GM19463 (cell line): Measurements from ENCODE around the gene C9orf43.

Experiments
- ATAC-seq: cut with Tn5 transposase; IDR thresholded peaks from one replicate; pipeline ENCODE4 v1.9.1; 2021; ENCODE audit warnings: mild to moderate bottlenecking, moderate library complexity; ENCODE audit not compliant: unreplicated experiment

C9orf43 gene

GRCh38 chr9:113463418-113464285 lies 53.1 kb downstream of the C9orf43 start, which contains the start of gene RGS3:
Gene RGS3, plus strand, starts transcription at chr9:113463727. Its CDS starts 76 bp downstream, at chr9:113463803.
- no peak for ATAC-seq

- no peak for ATAC-seq
Observed at GRCh38 chr9:113464286-113464660, 53.7 kb downstream of the C9orf43 start.

- ATAC-seq, result no peak
Observed at GRCh38 chr9:113465599-113466140, 55.1 kb downstream of the C9orf43 start.

GRCh38 chr9:113467183-113467582 lies 56.6 kb downstream of the C9orf43 start:
- no peak for ATAC-seq

GRCh38 chr9:113468716-113469448 lies 58.3 kb downstream of the C9orf43 start:
- ATAC-seq, result no peak

- no peak for ATAC-seq
Observed at GRCh38 chr9:113471143-113471542, 60.6 kb downstream of the C9orf43 start.

GRCh38 chr9:113471566-113471965 lies 61.0 kb downstream of the C9orf43 start:
- no peak for ATAC-seq

GRCh38 chr9:113472199-113472598 lies 61.7 kb downstream of the C9orf43 start:
- no peak for ATAC-seq

- no peak for ATAC-seq
Observed at GRCh38 chr9:113474360-113475028, 63.9 kb downstream of the C9orf43 start.

GRCh38 chr9:113475031-113475430 lies 64.5 kb downstream of the C9orf43 start:
- no peak for ATAC-seq

GRCh38 chr9:113475992-113476391 lies 65.4 kb downstream of the C9orf43 start:
- no peak for ATAC-seq

GRCh38 chr9:113476511-113476916 lies 66.0 kb downstream of the C9orf43 start:
- ATAC-seq, result no peak

- no peak for ATAC-seq
Observed at GRCh38 chr9:113477058-113477457, 66.5 kb downstream of the C9orf43 start.

GRCh38 chr9:113477661-113478060 lies 67.1 kb downstream of the C9orf43 start:
- ATAC-seq, result no peak

- ATAC-seq, result no peak
Observed at GRCh38 chr9:113479174-113479621, 68.7 kb downstream of the C9orf43 start.
